Upper lobe of left lung (tissue), 4 donors: ENCODE results near the gene TMEM132A.

ENCODE experiments used
- CTCF ChIP-seq, 6 experiments: fragments of 450-650 bp in 4 of 6; fragments of 200-600 bp in 2 of 6; sonication (generic) in 2 of 6; IDR thresholded peaks; one replicate each; pipeline ENCODE4 v1.5.1; 2016 to 2019; ENCODE audit warnings: antibody characterized with exemption in 6 of 6
- EP300 ChIP-seq, 4 donors: sonication (generic); formaldehyde crosslinking; IDR thresholded peaks; one replicate each; pipeline ENCODE4 v1.5.1; 2017; ENCODE audit warnings: antibody characterized with exemption in 4 of 4, control low read depth in 2 of 4
- POLR2AphosphoS5 ChIP-seq, 2 donors: sonication (generic); formaldehyde crosslinking; IDR thresholded peaks; one replicate each; pipeline ENCODE4 v1.5.1; 2017; ENCODE audit warnings: antibody characterized with exemption in 2 of 2

GRCh38 chr11:60880643-60881282, 43.5 kb upstream of the TMEM132A start:
- TF ChIP-seq EP300 (IDR thresholded peaks at IDR 0.05) (no peak), CTCF (IDR thresholded peaks at IDR 0.05) (no peak), POLR2AphosphoS5 (IDR thresholded peaks at IDR 0.05) (no peak)
